Measurements from ENCODE around the gene NFKBIL1. TPM values are rescaled to one million over a fixed set of nuclear protein-coding genes. Genes with fewer than 3 reads are reported as not detected.

The NFKBIL1 gene
- polyA plus RNA-seq, 1 experiment = 13.6 TPM

DNA sequence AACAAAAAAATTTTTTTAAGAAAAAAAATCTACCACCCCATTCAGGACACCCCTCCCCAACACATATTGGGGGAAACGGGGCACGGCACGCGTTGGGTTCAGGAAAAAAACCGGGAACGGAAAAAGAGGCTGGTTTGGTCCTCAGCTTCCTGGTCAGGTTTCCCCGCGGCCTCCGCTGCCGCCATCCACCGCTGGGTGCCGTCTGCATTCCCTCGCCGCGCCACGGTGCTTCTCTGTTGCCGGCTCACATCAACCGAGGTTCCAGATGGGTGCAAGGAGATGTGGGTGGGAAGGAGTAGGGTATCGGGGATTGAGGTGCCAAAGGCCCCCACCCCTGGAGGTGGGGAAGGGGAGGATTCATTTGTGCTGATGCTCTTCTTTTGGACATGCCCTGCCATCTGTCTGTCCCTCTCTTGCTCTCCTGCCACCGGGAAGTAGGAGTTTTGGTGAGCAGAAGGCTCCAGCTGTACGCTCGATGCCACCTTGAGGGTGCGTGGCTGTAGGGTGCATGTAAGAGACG lies 12.8 kb upstream of the NFKBIL1 start:
- POLR2A ChIA-PET = no interaction called here
- H3K27me3 ChIP-seq (ENCODE audit: control insufficient read depth, insufficient read depth, low read length) = no peaks in the 10 kb centered on the region
- TF ChIP-seq, protein P1, sequence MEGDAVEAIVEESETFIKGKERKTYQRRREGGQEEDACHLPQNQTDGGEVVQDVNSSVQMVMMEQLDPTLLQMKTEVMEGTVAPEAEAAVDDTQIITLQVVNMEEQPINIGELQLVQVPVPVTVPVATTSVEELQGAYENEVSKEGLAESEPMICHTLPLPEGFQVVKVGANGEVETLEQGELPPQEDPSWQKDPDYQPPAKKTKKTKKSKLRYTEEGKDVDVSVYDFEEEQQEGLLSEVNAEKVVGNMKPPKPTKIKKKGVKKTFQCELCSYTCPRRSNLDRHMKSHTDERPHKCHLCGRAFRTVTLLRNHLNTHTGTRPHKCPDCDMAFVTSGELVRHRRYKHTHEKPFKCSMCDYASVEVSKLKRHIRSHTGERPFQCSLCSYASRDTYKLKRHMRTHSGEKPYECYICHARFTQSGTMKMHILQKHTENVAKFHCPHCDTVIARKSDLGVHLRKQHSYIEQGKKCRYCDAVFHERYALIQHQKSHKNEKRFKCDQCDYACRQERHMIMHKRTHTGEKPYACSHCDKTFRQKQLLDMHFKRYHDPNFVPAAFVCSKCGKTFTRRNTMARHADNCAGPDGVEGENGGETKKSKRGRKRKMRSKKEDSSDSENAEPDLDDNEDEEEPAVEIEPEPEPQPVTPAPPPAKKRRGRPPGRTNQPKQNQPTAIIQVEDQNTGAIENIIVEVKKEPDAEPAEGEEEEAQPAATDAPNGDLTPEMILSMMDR (IDR thresholded peaks at IDR 0.05; ENCODE audit: insufficient read depth, low read depth, low read length) = no peak
- peaks cover 49% of the 10 kb centered on the region for H3K36me3 ChIP-seq (ENCODE audit: control insufficient read depth, insufficient read depth, low read length)
- H3K4me3 ChIP-seq (ENCODE audit: low read depth, low read length) = no peak overlapping the region
- no peak for DNase-seq (ENCODE audit: low read depth)
- CTCF ChIA-PET = interaction anchor here (1.0 to 1.2 kb wide), 2 partner anchors 13 to 64 kb away, joined by 3 read pairs; partner anchors contain the start of gene NFKBIL1

DNA sequence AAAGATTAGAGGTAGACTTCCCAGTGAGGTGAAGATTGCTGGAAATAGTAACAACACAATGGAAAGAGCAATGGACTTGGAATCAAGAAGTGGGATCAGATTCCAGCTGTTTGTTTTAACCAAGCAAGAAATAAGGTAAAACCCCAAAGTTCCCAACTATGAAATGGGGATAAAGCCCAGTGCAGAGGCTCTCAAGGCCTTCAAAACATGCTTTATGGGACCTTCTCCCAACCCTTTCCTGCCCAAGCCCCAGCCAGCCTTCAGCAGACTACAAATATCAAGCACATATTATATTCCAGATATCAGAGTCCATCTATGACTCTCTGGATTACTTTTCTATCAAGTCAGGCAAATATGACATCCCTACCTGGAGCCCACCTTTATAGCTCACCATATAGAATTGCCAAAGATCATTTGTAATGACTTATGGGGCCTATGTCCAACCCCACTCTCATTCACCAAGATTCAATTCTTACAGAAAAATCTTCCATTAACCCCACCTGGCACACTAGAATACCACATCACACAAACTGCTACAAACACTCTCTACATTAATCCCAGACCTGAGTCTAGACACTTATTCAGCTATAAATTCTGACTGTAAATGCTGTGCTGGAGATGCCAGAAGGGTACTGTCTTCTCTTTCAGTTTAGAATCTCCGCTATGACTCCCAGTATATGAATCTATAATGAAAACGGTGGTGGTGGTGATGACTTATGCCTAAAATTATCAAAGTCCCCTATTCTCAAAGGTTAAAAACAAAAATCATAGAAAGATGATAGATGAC lies 11.7 kb upstream of the NFKBIL1 start:
- TF ChIP-seq, protein P1 (IDR thresholded peaks at IDR 0.05; ENCODE audit: insufficient read depth, low read depth, low read length) = no peak
- no peak overlapping the region for H3K4me3 ChIP-seq (ENCODE audit: low read depth, low read length)
- H3K27me3 ChIP-seq (ENCODE audit: control insufficient read depth, insufficient read depth, low read length) = no peaks in the 10 kb centered on the region
- POLR2A ChIA-PET = no interaction called here
- H3K36me3 ChIP-seq (ENCODE audit: control insufficient read depth, insufficient read depth, low read length) = peaks cover 47% of the 10 kb centered on the region
- no peak for DNase-seq (ENCODE audit: low read depth)
- CTCF ChIA-PET = interaction anchor here (1.0 kb wide), 1 partner anchor 10 kb away, joined by 4 read pairs; the partner anchor contains the start of gene ATP6V1G2

GRCh38 chr6:31538805-31539400 lies 8.5 kb upstream of the NFKBIL1 start:
- Histone ChIP-seq H3K4me3 (ENCODE audit: low read depth, low read length) (no peak overlapping the region), H3K27me3 (ENCODE audit: control insufficient read depth, insufficient read depth, low read length) (no peaks in the 10 kb centered on the region), H3K36me3 (ENCODE audit: control insufficient read depth, insufficient read depth, low read length) (peaks cover 33% of the 10 kb centered on the region)
- DNase-seq (ENCODE audit: low read depth) = no peak
- TF ChIP-seq, protein P1 (IDR thresholded peaks at IDR 0.05; ENCODE audit: insufficient read depth, low read depth, low read length) = no peak
- CTCF ChIA-PET = interaction anchor here (0.9 to 17.0 kb wide), 4 partner anchors 11 to 143 kb away, joined by 3 to 433 read pairs (median 8); partner anchors contain the start of genes MCCD1 and NCR3
- POLR2A ChIA-PET = interaction anchor here (0.6 kb wide), 1 partner anchor 24 kb away, joined by 3 read pairs; no protein-coding TSS in a partner anchor

- CTCF ChIA-PET = interaction anchor here (0.5 to 17.0 kb wide), 6 partner anchors 12 to 1423 kb away, joined by 3 to 433 read pairs (median 10); partner anchors contain the start of genes MCCD1 and NCR3
- peak overlapping the region; percentile 67 for H3K4me3 ChIP-seq (ENCODE audit: low read depth, low read length)
- TF ChIP-seq, protein P1 (IDR thresholded peaks at IDR 0.05; ENCODE audit: insufficient read depth, low read depth, low read length) = no peak
- peaks cover 19% of the 10 kb centered on the region for H3K36me3 ChIP-seq (ENCODE audit: control insufficient read depth, insufficient read depth, low read length)
- POLR2A ChIA-PET = interaction anchor here (0.6 to 1.4 kb wide), 2 partner anchors 58 to 657 kb away, joined by 6 read pairs; partner anchors contain the start of gene DDR1
- H3K27me3 ChIP-seq (ENCODE audit: control insufficient read depth, insufficient read depth, low read length) = no peaks in the 10 kb centered on the region
- no peak for DNase-seq (ENCODE audit: low read depth)
Observed at GRCh38 chr6:31540640-31541039, 6.8 kb upstream of the NFKBIL1 start.

Measured in BJ (cell line).